ENCODE results near the gene MYOCD. TPM values are rescaled to one million over a fixed set of nuclear protein-coding genes. Genes with fewer than 3 reads are reported as not detected.

Gene MYOCD
- total and polyA plus RNA-seq, 4 donors = 24.8 to 251 (median 61.4) TPM

GRCh38 chr17:12737740-12738469 is 72.2 kb downstream of the MYOCD start:
- intact Hi-C loops (cut with DNase I) = no loop called here
- Histone ChIP-seq H3K9me3 (ENCODE audit: control insufficient read depth, low read length) (no peaks in the 10 kb centered on the region), H3K27ac (ENCODE audit: low read depth in 1 of 2, low read length in 2 of 2) (no peak overlapping the region), H3K36me3 (ENCODE audit: control insufficient read depth in 1 of 2, insufficient read depth in 2 of 2, low read length in 1 of 2) (peaks cover 4 to 10% of the 10 kb centered on the region in 2 donors), H3K27me3 (ENCODE audit: control insufficient read depth in 1 of 2, insufficient read depth in 2 of 2, low read length in 1 of 2) (no peaks in the 10 kb centered on the region), H3K4me3 (ENCODE audit: low read length in 2 of 2) (no peak overlapping the region), H3K4me1 (ENCODE audit: control insufficient read depth in 1 of 2, insufficient read depth in 2 of 2, low read length in 2 of 2) (peaks cover 0 to 4% of the 10 kb centered on the region in 2 donors)
- no peak for DNase-seq
- 70 to 71% methylated on average over 7 of the region's 7 CpGs for WGBS, 2 donors
- no peak for ATAC-seq (ENCODE audit: low FRiP score)

- no peaks in the 10 kb centered on the region for H3K9me3 ChIP-seq (ENCODE audit: control insufficient read depth, low read length)
- 90 to 95% methylated on average over 2 of the region's 2 CpGs for WGBS, 2 donors
- H3K27ac ChIP-seq (ENCODE audit: low read depth in 1 of 2, low read length in 2 of 2) = no peak overlapping the region
- H3K4me3 ChIP-seq (ENCODE audit: low read length in 2 of 2) = no peak overlapping the region
- H3K4me1 ChIP-seq (ENCODE audit: control insufficient read depth in 1 of 2, insufficient read depth in 2 of 2, low read length in 2 of 2) = peaks cover 0 to 4% of the 10 kb centered on the region in 2 donors
- intact Hi-C loops (cut with DNase I) = no loop called here
- ATAC-seq (ENCODE audit: low FRiP score) (no peak), DNase-seq (no peak)
- peaks cover 6 to 10% of the 10 kb centered on the region in 2 donors for H3K36me3 ChIP-seq (ENCODE audit: control insufficient read depth in 1 of 2, insufficient read depth in 2 of 2, low read length in 1 of 2)
- H3K27me3 ChIP-seq (ENCODE audit: control insufficient read depth in 1 of 2, insufficient read depth in 2 of 2, low read length in 1 of 2) = no peaks in the 10 kb centered on the region
These were observed 72.9 kb downstream of the MYOCD start for GRCh38 chr17:12738624-12739023.

DNA sequence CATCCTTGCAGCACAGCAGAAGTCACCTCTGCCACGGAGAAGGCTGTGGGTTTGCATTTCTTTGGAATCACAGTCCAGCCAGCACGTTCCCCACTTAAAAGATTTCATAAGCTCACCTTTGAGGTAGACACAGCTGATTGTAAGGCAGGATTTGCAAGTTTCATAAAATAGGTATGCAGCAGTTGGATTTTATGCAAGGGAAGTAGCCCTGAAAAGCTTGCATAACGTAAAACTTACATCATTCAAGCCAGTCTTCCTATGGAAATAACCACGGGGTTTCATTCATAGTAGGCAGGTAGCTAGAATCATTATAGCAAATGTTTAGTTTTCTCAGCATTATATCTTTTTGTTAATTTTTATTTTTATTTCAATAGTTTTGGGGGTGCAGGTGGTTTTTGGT is 73.8 kb downstream of the MYOCD start:
- Histone ChIP-seq H3K27ac (ENCODE audit: low read depth in 1 of 2, low read length in 2 of 2) (no peak overlapping the region), H3K27me3 (ENCODE audit: control insufficient read depth in 1 of 2, insufficient read depth in 2 of 2, low read length in 1 of 2) (no peaks in the 10 kb centered on the region), H3K36me3 (ENCODE audit: control insufficient read depth in 1 of 2, insufficient read depth in 2 of 2, low read length in 1 of 2) (peaks cover 6 to 10% of the 10 kb centered on the region in 2 donors), H3K4me1 (ENCODE audit: control insufficient read depth in 1 of 2, insufficient read depth in 2 of 2, low read length in 2 of 2) (peaks cover 4 to 5% of the 10 kb centered on the region in 2 donors), H3K4me3 (ENCODE audit: low read length in 2 of 2) (no peak overlapping the region), H3K9me3 (ENCODE audit: control insufficient read depth, low read length) (no peaks in the 10 kb centered on the region)
- ATAC-seq (ENCODE audit: low FRiP score) (no peak), DNase-seq (no peak)
- 79 to 80% methylated on average over 4 of the region's 4 CpGs for WGBS, 2 donors
- intact Hi-C loops (cut with DNase I) = no loop called here

DNA sequence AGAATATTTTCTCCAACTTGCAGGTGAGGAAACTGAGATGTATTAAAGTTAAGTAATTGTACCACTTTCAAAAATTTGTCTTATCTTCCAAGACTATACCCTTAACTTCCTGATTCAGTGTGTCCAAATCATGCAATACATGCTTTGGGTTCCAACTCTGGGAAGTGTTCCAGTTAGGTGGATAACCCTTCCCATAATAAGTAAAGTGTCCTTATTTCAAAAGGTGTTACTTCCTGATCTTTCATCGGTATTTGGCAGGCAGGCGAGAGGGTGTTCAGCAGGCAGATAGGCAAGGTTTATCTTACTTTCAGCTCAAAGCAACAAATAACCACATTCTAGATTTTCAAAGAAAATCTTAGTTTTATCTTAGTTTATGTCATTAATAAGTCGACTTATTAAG is 77.4 kb downstream of the MYOCD start:
- no peak overlapping the region for H3K4me3 ChIP-seq (ENCODE audit: low read length in 2 of 2)
- no peak for ATAC-seq (ENCODE audit: low FRiP score)
- WGBS, 2 donors = 86 to 88% methylated on average over 3 of the region's 3 CpGs
- intact Hi-C loops (cut with DNase I) = loop anchor here (2.0 to 10.0 kb wide), 8 partner anchors 76 to 561 kb away; no protein-coding TSS in a partner anchor
- H3K9me3 ChIP-seq (ENCODE audit: control insufficient read depth, low read length) = no peaks in the 10 kb centered on the region
- no peak overlapping the region for H3K27ac ChIP-seq (ENCODE audit: low read depth in 1 of 2, low read length in 2 of 2)
- H3K4me1 ChIP-seq (ENCODE audit: control insufficient read depth in 1 of 2, insufficient read depth in 2 of 2, low read length in 2 of 2) = peaks cover 4 to 5% of the 10 kb centered on the region in 2 donors
- peaks cover 6 to 10% of the 10 kb centered on the region in 2 donors for H3K36me3 ChIP-seq (ENCODE audit: control insufficient read depth in 1 of 2, insufficient read depth in 2 of 2, low read length in 1 of 2)
- DNase-seq = no peak
- H3K27me3 ChIP-seq (ENCODE audit: control insufficient read depth in 1 of 2, insufficient read depth in 2 of 2, low read length in 1 of 2) = no peaks in the 10 kb centered on the region

DNA sequence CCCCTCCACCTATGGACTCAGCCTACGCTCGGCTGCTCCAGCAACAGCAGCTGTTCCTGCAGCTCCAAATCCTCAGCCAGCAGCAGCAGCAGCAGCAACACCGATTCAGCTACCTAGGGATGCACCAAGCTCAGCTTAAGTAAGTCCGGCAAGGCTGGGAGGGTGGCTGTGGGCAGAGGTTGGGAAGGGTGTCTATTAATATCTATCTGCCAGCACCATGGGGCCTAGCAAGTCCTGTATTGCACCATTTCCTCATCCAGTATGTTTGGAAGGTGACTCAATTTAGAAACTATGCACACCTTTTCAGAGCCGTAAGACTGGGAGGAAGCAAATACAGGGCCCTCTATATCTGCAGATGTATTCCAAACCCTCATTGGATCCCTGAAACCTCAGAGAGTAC is 78.6 kb downstream of the MYOCD start:
- H3K4me1 ChIP-seq (ENCODE audit: control insufficient read depth in 1 of 2, insufficient read depth in 2 of 2, low read length in 2 of 2) = peaks cover 4 to 5% of the 10 kb centered on the region in 2 donors
- no peaks in the 10 kb centered on the region for H3K27me3 ChIP-seq (ENCODE audit: control insufficient read depth in 1 of 2, insufficient read depth in 2 of 2, low read length in 1 of 2)
- peak overlapping the region in 1 of 2 donors; percentile 42 for H3K27ac ChIP-seq (ENCODE audit: low read depth in 1 of 2, low read length in 2 of 2)
- peaks cover 6 to 7% of the 10 kb centered on the region in 2 donors for H3K36me3 ChIP-seq (ENCODE audit: control insufficient read depth in 1 of 2, insufficient read depth in 2 of 2, low read length in 1 of 2)
- ATAC-seq (ENCODE audit: low FRiP score) (peak; percentile 53), DNase-seq (no peak)
- intact Hi-C loops (cut with DNase I) = loop anchor here (5.0 to 10.0 kb wide), 5 partner anchors 189 to 562 kb away; no protein-coding TSS in a partner anchor
- 48 to 50% methylated on average over 5 of the region's 5 CpGs for WGBS, 2 donors
- H3K9me3 ChIP-seq (ENCODE audit: control insufficient read depth, low read length) = no peaks in the 10 kb centered on the region
- H3K4me3 ChIP-seq (ENCODE audit: low read length in 2 of 2) = no peak overlapping the region

DNA sequence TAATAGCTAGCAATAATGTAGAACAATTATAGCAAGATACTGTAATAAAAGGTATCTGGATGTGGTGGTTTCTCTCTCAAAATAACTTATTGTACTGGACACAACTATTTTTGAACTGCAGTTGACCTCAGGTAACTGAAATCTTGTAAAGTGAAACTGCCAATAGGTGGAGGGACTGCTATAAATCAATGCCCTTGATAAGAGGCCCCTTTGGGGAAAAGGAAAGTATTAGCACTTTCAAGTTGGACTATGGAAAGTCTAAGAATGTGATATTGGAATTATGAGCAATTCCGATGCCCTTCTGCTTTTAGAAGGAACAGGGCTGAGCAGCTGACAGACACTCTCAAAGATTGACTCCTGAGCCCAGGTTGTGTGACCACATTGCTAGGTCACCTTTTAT is 79.1 kb downstream of the MYOCD start:
- peaks cover 4 to 5% of the 10 kb centered on the region in 2 donors for H3K4me1 ChIP-seq (ENCODE audit: control insufficient read depth in 1 of 2, insufficient read depth in 2 of 2, low read length in 2 of 2)
- no peak overlapping the region for H3K4me3 ChIP-seq (ENCODE audit: low read length in 2 of 2)
- H3K27me3 ChIP-seq (ENCODE audit: control insufficient read depth in 1 of 2, insufficient read depth in 2 of 2, low read length in 1 of 2) = no peaks in the 10 kb centered on the region
- ATAC-seq (ENCODE audit: low FRiP score) = no peak
- intact Hi-C loops (cut with DNase I) = loop anchor here (5.0 to 10.0 kb wide), 5 partner anchors 190 to 562 kb away; no protein-coding TSS in a partner anchor
- DNase-seq = no peak
- H3K9me3 ChIP-seq (ENCODE audit: control insufficient read depth, low read length) = no peaks in the 10 kb centered on the region
- H3K27ac ChIP-seq (ENCODE audit: low read depth in 1 of 2, low read length in 2 of 2) = no peak overlapping the region
- 94 to 95% methylated on average over 1 of the region's 1 CpG for WGBS, 2 donors
- H3K36me3 ChIP-seq (ENCODE audit: control insufficient read depth in 1 of 2, insufficient read depth in 2 of 2, low read length in 1 of 2) = peaks cover 6 to 7% of the 10 kb centered on the region in 2 donors

DNA sequence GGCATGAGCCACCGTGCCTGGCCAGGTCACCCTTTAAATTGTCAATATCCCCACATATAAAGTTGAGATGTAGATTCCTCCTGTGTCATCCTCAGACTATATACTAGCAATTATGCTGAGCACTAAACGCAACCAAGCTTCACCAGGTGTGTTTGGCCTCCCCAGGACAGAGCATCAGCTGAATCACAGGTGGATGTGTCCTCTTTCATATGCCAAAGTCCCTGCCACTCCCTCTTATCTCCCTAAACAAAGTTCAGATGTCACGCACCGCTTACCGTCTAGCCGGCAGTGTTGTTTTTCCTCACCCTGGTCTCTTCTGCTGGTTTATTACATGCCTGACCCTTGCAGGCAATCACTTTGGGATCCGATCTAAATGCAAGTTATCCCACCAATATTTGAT is 79.8 kb downstream of the MYOCD start:
- H3K4me1 ChIP-seq (ENCODE audit: control insufficient read depth in 1 of 2, insufficient read depth in 2 of 2, low read length in 2 of 2) = peaks cover 4 to 5% of the 10 kb centered on the region in 2 donors
- no peak overlapping the region for H3K4me3 ChIP-seq (ENCODE audit: low read length in 2 of 2)
- 79 to 84% methylated on average over 7 of the region's 7 CpGs for WGBS, 2 donors
- no peaks in the 10 kb centered on the region for H3K9me3 ChIP-seq (ENCODE audit: control insufficient read depth, low read length)
- H3K36me3 ChIP-seq (ENCODE audit: control insufficient read depth in 1 of 2, insufficient read depth in 2 of 2, low read length in 1 of 2) = peaks cover 3 to 7% of the 10 kb centered on the region in 2 donors
- no peak for ATAC-seq (ENCODE audit: low FRiP score)
- no peak overlapping the region for H3K27ac ChIP-seq (ENCODE audit: low read depth in 1 of 2, low read length in 2 of 2)
- no peaks in the 10 kb centered on the region for H3K27me3 ChIP-seq (ENCODE audit: control insufficient read depth in 1 of 2, insufficient read depth in 2 of 2, low read length in 1 of 2)
- intact Hi-C loops (cut with DNase I) = loop anchor here in 1 of 2 donors (10.0 kb wide), 2 partner anchors 191 to 491 kb away; no protein-coding TSS in a partner anchor
- no peak for DNase-seq

DNA sequence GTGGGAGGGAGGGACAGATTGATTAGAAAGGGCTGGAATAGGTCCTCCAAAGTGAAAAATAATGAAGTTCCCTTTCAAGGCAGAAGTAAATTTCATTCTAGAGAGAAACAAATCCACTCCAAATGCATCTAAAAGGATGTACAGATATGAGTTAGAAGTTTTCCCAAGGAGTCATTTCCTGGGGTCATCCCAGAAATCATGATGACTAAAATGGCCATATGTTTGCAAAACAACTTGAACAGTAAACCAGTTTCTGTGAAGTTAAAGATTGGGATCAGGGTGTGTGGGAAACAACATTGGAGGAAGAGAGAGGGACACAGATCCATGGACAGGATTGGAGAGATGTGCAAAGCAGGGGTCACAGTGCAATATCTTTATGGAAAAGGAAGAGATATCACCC is 91.1 kb downstream of the MYOCD start:
- Histone ChIP-seq H3K36me3 (ENCODE audit: control insufficient read depth in 1 of 2, insufficient read depth in 2 of 2, low read length in 1 of 2) (peaks cover 0 to 5% of the 10 kb centered on the region in 2 donors), H3K9me3 (ENCODE audit: control insufficient read depth, low read length) (no peaks in the 10 kb centered on the region), H3K27me3 (ENCODE audit: control insufficient read depth in 1 of 2, insufficient read depth in 2 of 2, low read length in 1 of 2) (no peaks in the 10 kb centered on the region), H3K4me1 (ENCODE audit: control insufficient read depth in 1 of 2, insufficient read depth in 2 of 2, low read length in 2 of 2) (no peaks in the 10 kb centered on the region), H3K4me3 (ENCODE audit: low read length in 2 of 2) (no peak overlapping the region), H3K27ac (ENCODE audit: low read depth in 1 of 2, low read length in 2 of 2) (no peak overlapping the region)
- intact Hi-C loops (cut with DNase I) = no loop called here
- DNase-seq = no peak
- ATAC-seq (ENCODE audit: low FRiP score) = no peak

- 30 to 63% methylated on average over 2 of the region's 2 CpGs for WGBS, 2 donors
- no peak overlapping the region for H3K27ac ChIP-seq (ENCODE audit: low read depth in 1 of 2, low read length in 2 of 2)
- H3K4me1 ChIP-seq (ENCODE audit: control insufficient read depth in 1 of 2, insufficient read depth in 2 of 2, low read length in 2 of 2) = no peaks in the 10 kb centered on the region
- no peak for DNase-seq
- H3K4me3 ChIP-seq (ENCODE audit: low read length in 2 of 2) = no peak overlapping the region
- H3K9me3 ChIP-seq (ENCODE audit: control insufficient read depth, low read length) = no peaks in the 10 kb centered on the region
- H3K36me3 ChIP-seq (ENCODE audit: control insufficient read depth in 1 of 2, insufficient read depth in 2 of 2, low read length in 1 of 2) = peaks cover 2 to 14% of the 10 kb centered on the region in 2 donors
- ATAC-seq (ENCODE audit: low FRiP score) = no peak
- intact Hi-C loops (cut with DNase I) = no loop called here
- H3K27me3 ChIP-seq (ENCODE audit: control insufficient read depth in 1 of 2, insufficient read depth in 2 of 2, low read length in 1 of 2) = no peaks in the 10 kb centered on the region
These were observed 93.4 kb downstream of the MYOCD start for GRCh38 chr17:12759090-12759489.
